Erythroblast (primary cell): Measurements from ENCODE around the gene PARD6G.

Experiments
- GATA1 ChIP-seq: IDR thresholded peaks from 2 replicates; pipeline ENCODE4 v1.6.1; 2011; ENCODE audit warnings: low read depth, mild to moderate bottlenecking, control low read depth, low read length, moderate library complexity
- POLR2A ChIP-seq: IDR thresholded peaks from 2 replicates; pipeline ENCODE4 v1.6.1; 2011; ENCODE audit warnings: mild to moderate bottlenecking, low read length

- TF ChIP-seq POLR2A (no peak), GATA1 (no peak)
Observed at GRCh38 chr18:80254971-80255500, 7.7 kb upstream of the PARD6G start.
